ENCODE data around the gene DCDC2B. TPM values are rescaled to one million over a fixed set of nuclear protein-coding genes. Genes with fewer than 3 reads are reported as not detected.

The DCDC2B gene
- total and polyA plus RNA-seq, 2 of the 13 experiments (the other 11 are each of a cell fraction or from before 2014, with no cell fraction given): not detected

DNA sequence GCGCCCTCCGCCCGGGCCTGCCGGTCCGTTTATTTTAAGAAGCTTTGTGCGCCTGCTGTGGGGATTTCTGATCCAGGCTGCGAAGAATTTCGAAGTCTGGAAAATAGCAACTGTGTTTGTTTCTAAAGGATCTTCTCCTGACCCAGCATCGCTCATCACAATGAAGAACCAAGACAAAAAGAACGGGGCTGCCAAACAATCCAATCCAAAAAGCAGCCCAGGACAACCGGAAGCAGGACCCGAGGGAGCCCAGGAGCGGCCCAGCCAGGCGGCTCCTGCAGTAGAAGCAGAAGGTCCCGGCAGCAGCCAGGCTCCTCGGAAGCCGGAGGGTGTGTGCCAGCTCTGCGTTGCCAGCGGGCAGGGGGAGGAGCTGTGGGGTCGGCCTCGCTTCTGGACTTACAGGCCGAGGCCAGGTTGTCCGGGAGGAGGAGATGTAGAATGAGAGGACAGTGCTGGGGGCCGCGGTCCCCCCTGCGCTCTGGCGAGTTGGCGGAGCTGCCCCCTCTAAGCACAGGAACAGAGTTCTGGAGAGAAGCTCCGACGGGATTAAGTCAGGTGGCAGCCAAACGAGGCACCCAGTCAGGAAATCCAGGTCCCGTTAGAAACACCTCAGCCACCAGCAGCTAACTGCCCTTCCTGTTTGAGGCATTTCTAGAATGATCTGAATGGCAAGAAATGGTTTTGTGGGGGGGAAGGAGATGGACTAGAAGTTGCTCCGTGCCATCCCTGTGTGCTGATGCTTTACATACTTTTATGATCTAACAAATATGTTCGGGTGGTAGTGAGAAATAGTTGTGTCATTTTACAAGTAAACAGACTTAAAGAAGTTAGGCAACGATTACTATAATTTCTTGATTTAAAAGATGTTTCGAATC, 28.5 kb upstream of the DCDC2B start (continued):
- 0 out of 2 replicates have a peak, but pooled peaks have one; percentile 20 for TF ChIP-seq ZBTB44 (CRISPR knock-in tag; IDR thresholded peaks at IDR 0.05)
- no peak for TF ChIP-seq MATR3 (CRISPR knock-in tag; IDR thresholded peaks at IDR 0.05)
- TF ChIP-seq SNAI1 (CRISPR knock-in tag; IDR thresholded peaks at IDR 0.05; ENCODE audit: borderline replicate concordance): 0 out of 2 replicates have a peak, but pooled peaks have one; percentile 42
- TF ChIP-seq E2F1 (CRISPR knock-in tag; IDR thresholded peaks at IDR 0.05): no peak
- TF ChIP-seq, protein P1, sequence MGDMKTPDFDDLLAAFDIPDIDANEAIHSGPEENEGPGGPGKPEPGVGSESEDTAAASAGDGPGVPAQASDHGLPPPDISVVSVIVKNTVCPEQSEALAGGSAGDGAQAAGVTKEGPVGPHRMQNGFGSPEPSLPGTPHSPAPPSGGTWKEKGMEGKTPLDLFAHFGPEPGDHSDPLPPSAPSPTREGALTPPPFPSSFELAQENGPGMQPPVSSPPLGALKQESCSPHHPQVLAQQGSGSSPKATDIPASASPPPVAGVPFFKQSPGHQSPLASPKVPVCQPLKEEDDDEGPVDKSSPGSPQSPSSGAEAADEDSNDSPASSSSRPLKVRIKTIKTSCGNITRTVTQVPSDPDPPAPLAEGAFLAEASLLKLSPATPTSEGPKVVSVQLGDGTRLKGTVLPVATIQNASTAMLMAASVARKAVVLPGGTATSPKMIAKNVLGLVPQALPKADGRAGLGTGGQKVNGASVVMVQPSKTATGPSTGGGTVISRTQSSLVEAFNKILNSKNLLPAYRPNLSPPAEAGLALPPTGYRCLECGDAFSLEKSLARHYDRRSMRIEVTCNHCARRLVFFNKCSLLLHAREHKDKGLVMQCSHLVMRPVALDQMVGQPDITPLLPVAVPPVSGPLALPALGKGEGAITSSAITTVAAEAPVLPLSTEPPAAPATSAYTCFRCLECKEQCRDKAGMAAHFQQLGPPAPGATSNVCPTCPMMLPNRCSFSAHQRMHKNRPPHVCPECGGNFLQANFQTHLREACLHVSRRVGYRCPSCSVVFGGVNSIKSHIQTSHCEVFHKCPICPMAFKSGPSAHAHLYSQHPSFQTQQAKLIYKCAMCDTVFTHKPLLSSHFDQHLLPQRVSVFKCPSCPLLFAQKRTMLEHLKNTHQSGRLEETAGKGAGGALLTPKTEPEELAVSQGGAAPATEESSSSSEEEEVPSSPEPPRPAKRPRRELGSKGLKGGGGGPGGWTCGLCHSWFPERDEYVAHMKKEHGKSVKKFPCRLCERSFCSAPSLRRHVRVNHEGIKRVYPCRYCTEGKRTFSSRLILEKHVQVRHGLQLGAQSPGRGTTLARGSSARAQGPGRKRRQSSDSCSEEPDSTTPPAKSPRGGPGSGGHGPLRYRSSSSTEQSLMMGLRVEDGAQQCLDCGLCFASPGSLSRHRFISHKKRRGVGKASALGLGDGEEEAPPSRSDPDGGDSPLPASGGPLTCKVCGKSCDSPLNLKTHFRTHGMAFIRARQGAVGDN (CRISPR knock-in tag; IDR thresholded peaks at IDR 0.05): no peak; the same call in 1 of the 2 replicates
- peak; percentile 64 for TF ChIP-seq ZNF501 (CRISPR knock-in tag; IDR thresholded peaks at IDR 0.05)
- 0 out of 2 replicates have a peak, but pooled peaks have one; percentile 14 for TF ChIP-seq ELF1 (CRISPR knock-in tag; IDR thresholded peaks at IDR 0.05)
- TF ChIP-seq KDM5A (IDR thresholded peaks at IDR 0.05; ENCODE audit: borderline replicate concordance, low read length): peak; percentile 38; the same call in 1 of the 2 replicates
- TF ChIP-seq, protein P2, sequence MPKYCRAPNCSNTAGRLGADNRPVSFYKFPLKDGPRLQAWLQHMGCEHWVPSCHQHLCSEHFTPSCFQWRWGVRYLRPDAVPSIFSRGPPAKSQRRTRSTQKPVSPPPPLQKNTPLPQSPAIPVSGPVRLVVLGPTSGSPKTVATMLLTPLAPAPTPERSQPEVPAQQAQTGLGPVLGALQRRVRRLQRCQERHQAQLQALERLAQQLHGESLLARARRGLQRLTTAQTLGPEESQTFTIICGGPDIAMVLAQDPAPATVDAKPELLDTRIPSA (CRISPR knock-in tag; IDR thresholded peaks at IDR 0.05; ENCODE audit: borderline replicate concordance): peak; percentile 67; the same call in 1 of the 2 replicates
- TF ChIP-seq CC2D1A (CRISPR knock-in tag; IDR thresholded peaks at IDR 0.05): 0 out of 2 replicates have a peak, but pooled peaks have one; percentile 47
- peak; percentile 64; the same call in 1 of the 2 replicates for TF ChIP-seq HIVEP1 (CRISPR knock-in tag; IDR thresholded peaks at IDR 0.05)
- TF ChIP-seq ZNF337 (CRISPR knock-in tag; IDR thresholded peaks at IDR 0.05; ENCODE audit: borderline replicate concordance, low read depth): 0 out of 2 replicates have a peak, but pooled peaks have one; percentile 11
- 0 out of 2 replicates have a peak, but pooled peaks have one; percentile 57 for TF ChIP-seq GLI4 (CRISPR knock-in tag; IDR thresholded peaks at IDR 0.05; ENCODE audit: borderline replicate concordance)
- no peak for TF ChIP-seq ZNF17 (CRISPR knock-in tag; IDR thresholded peaks at IDR 0.05)
- 0 out of 2 replicates have a peak, but pooled peaks have one; percentile 6 for TF ChIP-seq ZNF558 (CRISPR knock-in tag; IDR thresholded peaks at IDR 0.05; ENCODE audit: borderline replicate concordance)
- TF ChIP-seq, protein P3, sequence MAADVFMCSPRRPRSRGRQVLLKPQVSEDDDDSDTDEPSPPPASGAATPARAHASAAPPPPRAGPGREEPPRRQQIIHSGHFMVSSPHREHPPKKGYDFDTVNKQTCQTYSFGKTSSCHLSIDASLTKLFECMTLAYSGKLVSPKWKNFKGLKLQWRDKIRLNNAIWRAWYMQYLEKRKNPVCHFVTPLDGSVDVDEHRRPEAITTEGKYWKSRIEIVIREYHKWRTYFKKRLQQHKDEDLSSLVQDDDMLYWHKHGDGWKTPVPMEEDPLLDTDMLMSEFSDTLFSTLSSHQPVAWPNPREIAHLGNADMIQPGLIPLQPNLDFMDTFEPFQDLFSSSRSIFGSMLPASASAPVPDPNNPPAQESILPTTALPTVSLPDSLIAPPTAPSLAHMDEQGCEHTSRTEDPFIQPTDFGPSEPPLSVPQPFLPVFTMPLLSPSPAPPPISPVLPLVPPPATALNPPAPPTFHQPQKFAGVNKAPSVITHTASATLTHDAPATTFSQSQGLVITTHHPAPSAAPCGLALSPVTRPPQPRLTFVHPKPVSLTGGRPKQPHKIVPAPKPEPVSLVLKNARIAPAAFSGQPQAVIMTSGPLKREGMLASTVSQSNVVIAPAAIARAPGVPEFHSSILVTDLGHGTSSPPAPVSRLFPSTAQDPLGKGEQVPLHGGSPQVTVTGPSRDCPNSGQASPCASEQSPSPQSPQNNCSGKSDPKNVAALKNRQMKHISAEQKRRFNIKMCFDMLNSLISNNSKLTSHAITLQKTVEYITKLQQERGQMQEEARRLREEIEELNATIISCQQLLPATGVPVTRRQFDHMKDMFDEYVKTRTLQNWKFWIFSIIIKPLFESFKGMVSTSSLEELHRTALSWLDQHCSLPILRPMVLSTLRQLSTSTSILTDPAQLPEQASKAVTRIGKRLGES (CRISPR knock-in tag; IDR thresholded peaks at IDR 0.05; ENCODE audit: borderline replicate concordance): 0 out of 2 replicates have a peak, but pooled peaks have one; percentile 14
